ENCODE results near the gene TASP1. TPM values are rescaled to one million over a fixed set of nuclear protein-coding genes. Genes with fewer than 3 reads are reported as not detected.

Gene TASP1
- total RNA-seq, 2 experiments from 2014 or later, result 8.2 to 8.9 TPM

DNA sequence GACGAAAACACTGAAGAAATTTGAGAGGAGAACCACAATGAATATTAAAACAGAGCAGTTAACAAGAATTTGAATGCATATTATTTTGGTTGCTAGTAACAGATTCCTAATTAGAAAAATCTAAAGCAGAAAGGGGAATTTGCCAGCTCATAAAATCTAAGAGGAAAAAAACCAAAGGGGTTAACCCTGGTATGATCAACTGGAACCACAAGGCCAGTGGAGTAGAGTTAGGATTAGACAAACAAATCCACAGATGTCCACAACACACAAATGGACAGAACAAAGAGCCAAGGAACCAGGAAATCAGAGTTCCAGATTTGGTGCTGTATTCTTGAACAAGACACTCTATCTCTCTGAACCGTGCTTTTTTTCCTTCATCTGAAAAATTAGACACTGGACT, 195.0 kb downstream of the TASP1 start:
- Mint-ChIP-seq H3K36me3 (peaks cover 16% of the 10 kb centered on the region), H3K27me3 (no peaks in the 10 kb centered on the region), H3K27ac (no peak overlapping the region), H3K4me3 (no peak overlapping the region), H3K9me3 (peaks cover 28% of the 10 kb centered on the region), H3K4me1 (ENCODE audit: low read depth) (no peaks in the 10 kb centered on the region)
- no peak for DNase-seq
- ChIA-PET CTCF (interaction anchor here (1.0 kb wide), 1 partner anchor 18 kb away, joined by 3 read pairs; no protein-coding TSS in a partner anchor), POLR2A (no interaction called here)
- intact Hi-C loops (cut with micrococcal nuclease), result no loop called here

DNA sequence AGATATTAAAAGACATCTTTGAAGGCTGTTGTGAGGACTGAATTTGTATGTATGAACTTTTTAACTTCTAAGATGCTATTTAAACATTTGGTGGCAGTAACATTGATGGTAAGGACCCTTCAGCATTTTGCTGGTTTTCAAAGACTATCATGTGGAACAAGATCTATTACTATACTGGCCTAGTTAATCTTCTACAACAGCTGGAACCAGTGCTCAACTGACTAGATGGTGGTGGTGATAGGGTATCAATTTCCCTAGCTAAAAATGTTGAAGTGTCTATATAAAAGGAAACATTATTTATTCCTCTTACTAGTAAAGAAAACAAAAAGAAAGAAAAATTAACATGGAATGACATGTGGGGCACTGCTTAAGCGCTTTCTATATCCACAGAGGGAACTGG, 195.7 kb downstream of the TASP1 start:
- Mint-ChIP-seq H3K27me3 (no peaks in the 10 kb centered on the region), H3K4me1 (ENCODE audit: low read depth) (no peaks in the 10 kb centered on the region), H3K9me3 (peaks cover 28% of the 10 kb centered on the region), H3K27ac (no peak overlapping the region), H3K4me3 (no peak overlapping the region), H3K36me3 (peaks cover 16% of the 10 kb centered on the region)
- ChIA-PET CTCF (no interaction called here), POLR2A (no interaction called here)
- intact Hi-C loops (cut with micrococcal nuclease), result no loop called here
- no peak for DNase-seq

DNA sequence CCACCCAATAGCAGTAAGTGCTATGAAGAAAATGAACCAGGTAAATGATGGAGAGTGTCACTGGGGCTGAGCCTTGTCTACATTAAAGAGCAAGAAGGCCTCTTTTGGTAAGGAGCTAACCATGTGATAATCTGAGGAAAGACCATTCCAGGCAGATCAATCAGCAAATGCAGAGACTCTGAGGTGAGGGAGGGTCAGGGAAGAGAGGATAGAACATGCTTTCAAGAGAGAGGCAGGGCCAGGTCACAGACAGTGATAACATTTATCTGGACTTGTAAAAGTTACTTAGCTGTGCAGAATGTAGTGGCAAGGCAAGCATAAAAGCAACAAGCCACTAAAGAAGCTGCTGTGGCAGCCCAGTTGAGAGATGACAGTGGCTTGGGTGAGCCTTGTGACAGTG, 197.3 kb downstream of the TASP1 start:
- Mint-ChIP-seq H3K9me3 (peaks cover 28% of the 10 kb centered on the region), H3K36me3 (peaks cover 16% of the 10 kb centered on the region), H3K4me3 (no peak overlapping the region), H3K27me3 (no peaks in the 10 kb centered on the region), H3K4me1 (ENCODE audit: low read depth) (no peaks in the 10 kb centered on the region), H3K27ac (no peak overlapping the region)
- ChIA-PET POLR2A (no interaction called here), CTCF (interaction anchor here (1.0 to 1.2 kb wide), 2 partner anchors 17 to 105 kb away, joined by 3 to 5 read pairs; no protein-coding TSS in a partner anchor)
- no peak for DNase-seq
- intact Hi-C loops (cut with micrococcal nuclease), result no loop called here

DNA sequence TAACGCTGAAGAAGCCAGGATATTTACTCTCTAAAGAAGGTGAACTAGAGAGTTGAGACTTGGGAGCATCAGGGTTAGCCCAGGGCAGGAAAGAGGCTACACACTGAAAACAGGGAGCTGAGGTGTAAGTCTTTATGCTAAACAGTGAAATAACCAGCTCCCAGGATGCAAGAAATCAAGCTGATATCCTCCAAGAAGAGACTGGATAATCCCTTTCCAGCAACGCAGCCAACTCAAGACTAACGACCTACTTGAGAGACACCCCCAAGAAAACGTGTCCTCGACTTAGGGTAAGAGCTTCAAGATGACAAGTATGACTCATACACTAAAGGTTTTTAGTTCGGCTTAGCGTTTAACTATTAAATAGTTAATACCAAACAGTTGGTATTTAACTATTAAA, 202.2 kb downstream of the TASP1 start:
- H3K27ac Mint-ChIP-seq, result no peak overlapping the region
- ChIA-PET CTCF (no interaction called here), POLR2A (no interaction called here)
- no peaks in the 10 kb centered on the region for H3K27me3 Mint-ChIP-seq
- no peak for DNase-seq
- peaks cover 21% of the 10 kb centered on the region for H3K9me3 Mint-ChIP-seq
- H3K4me3 Mint-ChIP-seq, result no peak overlapping the region
- H3K4me1 Mint-ChIP-seq (ENCODE audit: low read depth), result no peaks in the 10 kb centered on the region
- intact Hi-C loops (cut with micrococcal nuclease), result no loop called here
- peaks cover 37% of the 10 kb centered on the region for H3K36me3 Mint-ChIP-seq

DNA sequence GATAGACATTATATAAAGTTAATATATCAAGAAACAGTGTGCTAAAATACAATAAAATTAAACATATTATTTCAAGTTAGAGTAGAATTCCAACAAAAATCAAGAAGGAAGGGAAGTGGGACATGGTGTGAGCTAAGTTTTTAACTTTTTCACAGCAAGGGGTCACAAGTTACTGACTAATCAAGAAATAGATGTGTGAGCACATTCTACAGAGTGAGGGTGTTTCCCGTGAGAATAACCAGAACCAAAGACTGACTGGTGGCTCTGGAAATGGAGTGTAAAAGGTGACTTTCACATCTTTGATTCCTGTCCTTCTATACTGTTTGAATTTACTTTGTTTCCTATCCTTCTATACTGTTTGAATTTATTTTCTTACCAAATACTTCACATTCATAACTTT, 206.6 kb downstream of the TASP1 start:
- ChIA-PET POLR2A (no interaction called here), CTCF (no interaction called here)
- H3K27ac Mint-ChIP-seq, result no peak overlapping the region
- peaks cover 4% of the 10 kb centered on the region for H3K9me3 Mint-ChIP-seq
- no peak for DNase-seq
- H3K27me3 Mint-ChIP-seq, result no peaks in the 10 kb centered on the region
- H3K4me1 Mint-ChIP-seq (ENCODE audit: low read depth), result peaks cover 2% of the 10 kb centered on the region
- H3K36me3 Mint-ChIP-seq, result peaks cover 44% of the 10 kb centered on the region
- intact Hi-C loops (cut with micrococcal nuclease), result no loop called here
- H3K4me3 Mint-ChIP-seq, result no peak overlapping the region

DNA sequence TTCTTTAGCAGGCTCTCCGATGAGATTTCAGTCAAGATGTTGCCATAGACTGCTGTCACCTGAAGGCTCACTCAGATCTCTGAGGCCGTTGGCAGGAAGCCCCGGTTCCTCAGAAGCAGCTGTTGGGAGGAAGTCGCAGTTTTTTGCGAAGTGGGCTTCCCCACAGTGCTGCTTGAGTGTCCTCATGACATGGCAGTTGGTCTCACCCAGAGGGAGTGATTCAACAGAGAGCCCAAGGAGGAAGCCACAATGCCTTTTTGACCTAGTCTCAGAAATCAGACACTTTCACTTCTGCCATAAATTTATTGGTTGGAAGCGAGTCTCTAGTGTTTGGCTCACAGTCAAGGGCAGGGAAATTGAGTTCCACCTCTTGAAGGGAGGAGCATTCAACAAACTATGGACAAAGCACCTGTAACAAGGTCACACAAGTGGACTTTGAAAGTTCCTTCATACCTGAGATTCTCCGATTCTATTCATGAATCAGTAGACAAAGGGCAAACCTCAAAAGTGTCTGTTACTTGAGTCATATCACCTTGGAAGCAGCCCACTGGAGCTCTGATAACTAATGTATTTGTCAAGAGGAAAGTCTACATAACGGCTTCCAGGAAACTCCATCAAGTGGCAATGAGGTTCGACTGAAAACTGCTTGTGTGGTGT, 208.3 kb downstream of the TASP1 start:
- Mint-ChIP-seq H3K27ac (no peak overlapping the region), H3K27me3 (no peaks in the 10 kb centered on the region), H3K9me3 (peaks cover 4% of the 10 kb centered on the region), H3K4me3 (no peak overlapping the region), H3K4me1 (ENCODE audit: low read depth) (peaks cover 2% of the 10 kb centered on the region), H3K36me3 (peaks cover 42% of the 10 kb centered on the region)
- ChIA-PET POLR2A (no interaction called here), CTCF (no interaction called here)
- DNase-seq, result peak; percentile 40
- intact Hi-C loops (cut with micrococcal nuclease), result no loop called here

DNA sequence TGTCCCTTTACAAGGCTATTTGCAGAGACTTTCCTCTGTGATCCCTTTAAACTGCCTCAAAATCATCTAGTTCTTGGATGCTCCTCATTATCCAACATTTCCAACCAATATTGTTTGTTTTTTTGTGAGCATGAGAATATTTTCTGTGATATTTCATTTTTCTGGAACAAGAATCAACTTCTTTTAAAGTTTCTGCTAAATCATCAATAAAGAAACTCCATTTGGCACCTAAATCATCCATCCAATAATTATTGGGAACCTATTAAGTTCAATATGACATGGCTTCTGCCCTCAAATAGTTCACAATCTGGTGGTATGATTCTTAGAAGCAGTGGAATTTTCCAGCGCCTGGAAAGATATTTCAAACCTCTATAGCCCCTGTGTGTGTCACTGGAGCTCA, 210.0 kb downstream of the TASP1 start:
- H3K27ac Mint-ChIP-seq, result no peak overlapping the region
- intact Hi-C loops (cut with micrococcal nuclease), result no loop called here
- H3K4me1 Mint-ChIP-seq (ENCODE audit: low read depth), result peaks cover 2% of the 10 kb centered on the region

DNA sequence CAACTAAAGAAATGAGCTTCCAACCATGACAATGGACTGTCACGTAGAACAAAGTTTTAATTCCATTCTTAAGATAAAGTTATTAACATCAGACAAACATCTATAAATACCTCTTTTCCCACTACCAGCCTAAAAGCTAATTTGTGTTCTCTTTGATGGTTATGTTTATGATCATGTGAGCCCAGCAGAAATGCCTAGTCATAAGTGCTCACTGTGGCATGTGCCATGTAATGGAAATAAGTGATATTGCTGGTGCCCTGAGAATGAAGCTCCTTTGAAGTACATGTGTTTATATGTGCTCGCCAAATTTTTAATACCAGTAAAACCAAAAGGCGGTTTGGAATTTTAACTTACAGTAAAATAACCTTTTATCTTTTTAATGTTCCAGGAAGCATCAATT, 211.9 kb downstream of the TASP1 start:
- intact Hi-C loops (cut with micrococcal nuclease), result no loop called here
- Mint-ChIP-seq H3K9me3 (peaks cover 4% of the 10 kb centered on the region), H3K4me1 (ENCODE audit: low read depth) (peaks cover 2% of the 10 kb centered on the region), H3K36me3 (peaks cover 23% of the 10 kb centered on the region), H3K4me3 (no peak overlapping the region), H3K27ac (no peak overlapping the region), H3K27me3 (no peaks in the 10 kb centered on the region)
- no peak for DNase-seq
- ChIA-PET CTCF (interaction anchor here (1.1 to 1.3 kb wide), 2 partner anchors 33 to 102 kb away, joined by 3 read pairs; no protein-coding TSS in a partner anchor), POLR2A (no interaction called here)

More for the DNA sequence above, 210.0 kb downstream of the TASP1 start:
- POLR2A ChIA-PET, result no interaction called here
- Mint-ChIP-seq H3K27me3 (no peaks in the 10 kb centered on the region), H3K36me3 (peaks cover 31% of the 10 kb centered on the region), H3K9me3 (peaks cover 4% of the 10 kb centered on the region), H3K4me3 (no peak overlapping the region)
- DNase-seq, result no peak
- CTCF ChIA-PET, result no interaction called here

DNA sequence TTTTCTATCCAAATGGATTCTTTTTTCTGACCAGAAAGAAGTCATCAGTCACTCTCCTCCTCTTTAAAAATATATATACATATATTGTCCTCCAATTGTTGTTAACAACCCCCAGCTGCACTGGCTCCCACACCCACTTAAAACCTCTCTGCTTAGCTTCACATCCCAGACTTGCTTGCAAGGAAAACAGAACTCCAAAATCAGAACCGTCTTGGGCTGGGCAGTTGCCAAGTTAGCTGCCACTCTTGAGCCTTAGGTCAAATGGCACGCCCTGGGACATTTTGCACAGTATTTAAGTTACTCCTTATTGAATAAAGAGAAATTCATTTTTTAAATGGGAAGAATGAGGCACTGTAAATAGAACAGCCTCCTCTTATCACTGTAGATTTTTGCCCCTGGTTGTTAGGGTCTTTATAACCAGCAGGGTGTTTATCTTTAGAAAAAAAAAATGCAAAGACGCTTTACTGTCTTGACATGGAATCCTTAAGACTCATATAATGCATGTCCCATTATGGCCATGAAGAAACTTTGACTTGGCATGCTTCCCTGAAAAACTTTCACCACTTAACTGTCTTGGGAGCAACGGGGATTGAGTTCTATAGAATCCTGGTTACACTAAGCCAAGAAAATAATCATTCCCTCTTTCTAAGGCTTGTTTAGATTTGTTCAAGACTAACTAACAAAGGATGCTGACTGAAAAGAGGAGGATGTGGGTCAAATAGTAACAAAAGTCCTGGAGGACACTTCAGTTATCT, 213.2 kb downstream of the TASP1 start:
- Mint-ChIP-seq H3K9me3 (no peaks in the 10 kb centered on the region), H3K27ac (no peak overlapping the region), H3K4me3 (no peak overlapping the region), H3K27me3 (no peaks in the 10 kb centered on the region), H3K4me1 (ENCODE audit: low read depth) (no peaks in the 10 kb centered on the region), H3K36me3 (peaks cover 12% of the 10 kb centered on the region)
- ChIA-PET CTCF (interaction anchor here (0.6 kb wide), 1 partner anchor 62 kb away, joined by 3 read pairs; no protein-coding TSS in a partner anchor), POLR2A (no interaction called here)
- intact Hi-C loops (cut with micrococcal nuclease), result no loop called here
- DNase-seq, result no peak

DNA sequence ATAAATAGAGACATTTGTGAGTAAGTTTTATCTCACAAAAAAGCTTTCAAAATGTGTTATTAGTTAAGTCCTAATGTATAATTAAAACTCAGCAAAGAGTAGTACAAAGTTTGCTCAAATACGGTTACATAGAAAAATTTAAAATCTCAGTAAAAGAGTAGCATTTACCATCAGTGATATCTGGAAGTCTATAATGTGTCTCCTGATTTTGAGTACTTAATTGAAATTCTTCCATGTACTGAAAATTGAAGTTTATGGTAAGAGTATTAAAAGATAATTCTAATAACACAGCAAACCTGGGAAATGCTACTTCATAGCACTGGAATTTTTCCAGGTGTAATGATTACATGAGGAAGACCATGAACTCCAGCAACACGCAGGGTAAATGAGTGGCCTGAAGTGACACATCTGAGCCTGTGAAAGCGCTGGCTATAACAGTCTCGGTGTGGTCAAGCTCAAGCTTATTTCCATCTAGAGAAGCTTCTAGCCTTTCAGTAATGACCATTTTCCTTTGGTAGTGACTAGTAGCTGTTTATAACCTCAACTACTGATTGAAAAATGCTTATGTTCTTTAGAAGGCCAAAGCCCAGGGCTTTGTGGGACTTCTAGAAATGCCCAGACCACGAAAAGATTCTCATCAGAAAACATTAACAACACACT, 214.4 kb downstream of the TASP1 start:
- Mint-ChIP-seq H3K27ac (no peak overlapping the region), H3K27me3 (no peaks in the 10 kb centered on the region), H3K36me3 (peaks cover 3% of the 10 kb centered on the region), H3K4me3 (no peak overlapping the region), H3K4me1 (ENCODE audit: low read depth) (no peaks in the 10 kb centered on the region), H3K9me3 (no peaks in the 10 kb centered on the region)
- ChIA-PET CTCF (no interaction called here), POLR2A (no interaction called here)
- intact Hi-C loops (cut with micrococcal nuclease), result no loop called here
- no peak for DNase-seq

DNA sequence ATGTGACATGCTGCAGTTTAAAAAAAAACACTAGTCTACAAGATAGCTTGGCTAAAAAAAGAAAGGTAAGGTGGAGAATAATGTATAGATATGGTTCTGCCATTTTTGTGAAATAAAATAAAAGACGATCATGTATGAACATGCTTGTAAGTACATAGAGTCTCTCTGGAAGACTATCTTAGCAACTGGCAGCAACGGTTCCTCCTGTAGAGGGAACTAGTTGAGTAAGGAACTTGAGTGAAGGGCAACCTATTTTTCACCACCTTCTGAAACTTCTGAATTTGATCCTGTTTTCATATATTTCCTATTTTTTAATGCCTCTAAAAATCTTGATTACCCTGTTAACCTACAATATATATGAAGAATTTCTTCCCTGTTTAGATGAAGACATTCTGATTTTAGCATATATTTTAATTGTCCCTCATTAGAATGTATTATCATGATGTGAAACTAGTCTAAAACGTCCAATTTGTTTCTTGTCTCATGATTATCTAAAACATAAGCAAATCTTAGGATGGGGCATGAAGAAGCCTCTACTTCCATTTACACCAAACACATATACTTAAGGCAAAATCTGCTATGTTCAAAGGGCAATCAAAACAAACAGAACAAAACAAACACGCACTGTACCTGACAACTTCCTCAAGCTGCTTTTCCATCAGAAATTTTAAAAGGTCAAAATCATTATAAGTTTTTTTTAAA, 215.1 kb downstream of the TASP1 start:
- Mint-ChIP-seq H3K27me3 (no peaks in the 10 kb centered on the region), H3K4me3 (no peak overlapping the region), H3K4me1 (ENCODE audit: low read depth) (no peaks in the 10 kb centered on the region), H3K36me3 (peaks cover 4% of the 10 kb centered on the region), H3K27ac (no peak overlapping the region), H3K9me3 (no peaks in the 10 kb centered on the region)
- no peak for DNase-seq
- intact Hi-C loops (cut with micrococcal nuclease), result no loop called here
- ChIA-PET POLR2A (no interaction called here), CTCF (no interaction called here)

DNA sequence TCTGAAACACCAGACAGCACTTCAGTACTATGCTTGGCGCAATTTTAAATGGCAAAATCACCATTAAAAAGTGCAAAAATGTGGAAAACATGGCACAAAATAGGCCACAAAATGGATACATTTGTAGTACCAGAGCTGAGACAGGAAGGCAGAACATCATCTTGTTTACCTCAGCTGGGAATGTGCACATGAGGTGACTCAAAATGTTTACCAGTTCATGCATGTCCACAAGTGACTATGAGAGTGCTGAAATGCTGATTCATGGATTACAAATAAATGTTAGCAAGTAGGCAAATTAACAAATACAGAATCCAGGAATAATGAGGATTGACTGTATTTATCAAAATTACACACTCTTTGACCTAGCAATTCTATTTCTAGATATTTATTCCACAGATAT, 216.1 kb downstream of the TASP1 start:
- Mint-ChIP-seq H3K27me3 (no peaks in the 10 kb centered on the region), H3K4me1 (ENCODE audit: low read depth) (no peaks in the 10 kb centered on the region), H3K27ac (no peak overlapping the region), H3K36me3 (peaks cover 9% of the 10 kb centered on the region), H3K4me3 (no peak overlapping the region), H3K9me3 (no peaks in the 10 kb centered on the region)
- no peak for DNase-seq
- CTCF ChIA-PET, result no interaction called here
- intact Hi-C loops (cut with micrococcal nuclease), result no loop called here
- POLR2A ChIA-PET, result no interaction called here
